Upper lobe of left lung (tissue), 4 donors: ENCODE data around the gene FRAT1.

Source experiments
- CTCF ChIP-seq, 6 experiments: fragments of 450-650 bp in 4 of 6; fragments of 200-600 bp in 2 of 6; sonication (generic) in 2 of 6; IDR thresholded peaks; one replicate each; pipeline ENCODE4 v1.5.1; 2016 to 2019; ENCODE audit warnings: antibody characterized with exemption in 6 of 6
- EP300 ChIP-seq, 4 donors: sonication (generic); formaldehyde crosslinking; IDR thresholded peaks; one replicate each; pipeline ENCODE4 v1.5.1; 2017; ENCODE audit warnings: antibody characterized with exemption in 4 of 4, control low read depth in 2 of 4
- POLR2A ChIP-seq, 4 donors: fragments of 450-650 bp; IDR thresholded peaks; one replicate each; pipeline ENCODE4 v1.5.1; 2016 to 2017; ENCODE audit warnings: antibody characterized with exemption in 4 of 4, mild to moderate bottlenecking in 2 of 4

- TF ChIP-seq CTCF (IDR thresholded peaks at IDR 0.05) (no peak), POLR2A (IDR thresholded peaks at IDR 0.05) (no peak), EP300 (IDR thresholded peaks at IDR 0.05) (no peak)
Measured at GRCh38 chr10:97333351-97333600, 14.2 kb downstream of the FRAT1 start.
